SHP77 (cell line): Measurements from ENCODE around the gene NFIL3.
A peak's percentile ranks its signal among the peaks of the same experiment; 100 is the strongest.

Experiments
- DNase-seq, 2 experiments: peaks; one replicate each; lab custom pipeline; 2025; lab: John Stamatoyannopoulos, UW

The NFIL3 gene

DNA sequence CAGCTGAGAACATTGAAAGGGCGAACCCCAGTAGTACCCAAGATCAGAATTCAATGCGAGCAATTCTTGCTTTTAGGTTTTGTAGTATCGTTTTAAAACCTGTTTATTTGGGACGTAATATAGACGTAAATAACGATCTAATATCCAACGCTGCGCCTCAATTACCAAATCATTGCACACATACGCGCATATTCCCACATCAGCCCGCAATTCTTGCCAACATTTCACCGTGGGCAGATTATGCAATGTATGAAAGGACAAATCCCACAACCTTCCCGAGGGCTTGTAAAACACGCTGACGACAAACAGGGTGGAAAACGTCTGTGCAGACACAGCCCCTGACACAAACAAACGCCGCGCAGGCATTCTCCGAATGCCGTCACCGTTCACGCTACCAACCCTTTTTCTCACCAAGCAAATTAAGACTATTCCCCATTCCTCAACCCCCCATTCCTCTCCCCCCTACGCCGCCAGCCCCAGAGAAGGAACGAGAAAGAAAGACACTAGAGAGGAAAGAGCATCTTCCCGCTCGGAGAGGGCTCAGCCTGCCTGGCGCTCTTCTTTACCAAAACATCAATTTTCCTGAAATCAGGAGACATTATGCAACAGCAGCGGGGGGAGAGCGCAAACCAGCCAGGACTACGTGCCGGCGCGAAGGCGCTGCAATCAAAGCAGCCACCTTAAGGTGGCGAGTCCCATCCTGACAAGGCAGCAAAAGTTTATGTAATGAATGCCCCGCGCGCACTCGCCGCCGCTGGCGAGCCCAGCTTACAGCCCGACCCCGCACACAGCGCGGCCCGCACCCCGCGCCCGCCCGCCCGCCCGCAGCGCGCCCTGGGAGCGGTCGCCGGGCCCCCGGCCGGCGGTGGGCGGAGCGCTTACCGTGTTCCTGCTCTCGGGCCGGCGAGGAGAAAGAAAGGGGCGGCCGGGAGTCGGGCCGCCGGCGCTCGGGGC is 597 bp downstream of the NFIL3 start:
- DNase-seq = peak in 1 of 2 experiments; percentile 63

DNA sequence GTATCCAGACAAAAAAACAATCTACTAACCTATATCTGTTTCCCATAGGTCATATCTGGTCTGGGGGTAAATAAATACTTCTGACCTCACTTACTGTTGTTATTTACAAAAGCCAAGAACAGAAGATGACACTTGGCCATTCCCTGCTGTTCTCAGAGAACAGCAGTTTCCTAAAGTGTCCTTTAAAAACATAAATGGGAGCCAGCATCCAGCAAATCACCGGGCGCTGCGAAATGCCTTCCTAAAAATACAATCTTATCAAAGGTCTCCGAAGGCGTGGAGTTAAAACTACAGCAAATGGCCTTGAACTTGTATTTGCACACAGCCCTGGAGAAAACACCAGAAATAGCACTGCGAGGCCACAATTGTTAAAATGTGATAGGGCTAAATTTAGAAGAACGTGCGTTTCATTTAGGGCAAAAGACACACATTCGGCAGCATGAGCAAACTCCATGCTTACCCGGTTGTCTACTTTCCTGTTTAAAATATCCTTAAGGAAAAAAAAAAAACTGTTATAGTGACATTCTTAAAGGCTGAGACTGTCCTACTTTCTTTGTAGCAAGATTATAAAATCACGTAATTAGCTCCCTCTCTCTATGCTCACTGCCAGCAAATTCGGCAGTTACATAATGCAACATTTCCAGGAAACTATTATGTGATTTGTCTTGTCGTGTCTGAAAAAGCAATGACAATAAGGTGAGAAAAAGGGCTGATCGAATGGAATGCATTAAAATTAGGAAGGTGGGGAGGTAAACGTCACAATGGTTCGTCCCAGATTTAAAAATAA is 1.5 kb downstream of the NFIL3 start:
- no peak for DNase-seq

DNA sequence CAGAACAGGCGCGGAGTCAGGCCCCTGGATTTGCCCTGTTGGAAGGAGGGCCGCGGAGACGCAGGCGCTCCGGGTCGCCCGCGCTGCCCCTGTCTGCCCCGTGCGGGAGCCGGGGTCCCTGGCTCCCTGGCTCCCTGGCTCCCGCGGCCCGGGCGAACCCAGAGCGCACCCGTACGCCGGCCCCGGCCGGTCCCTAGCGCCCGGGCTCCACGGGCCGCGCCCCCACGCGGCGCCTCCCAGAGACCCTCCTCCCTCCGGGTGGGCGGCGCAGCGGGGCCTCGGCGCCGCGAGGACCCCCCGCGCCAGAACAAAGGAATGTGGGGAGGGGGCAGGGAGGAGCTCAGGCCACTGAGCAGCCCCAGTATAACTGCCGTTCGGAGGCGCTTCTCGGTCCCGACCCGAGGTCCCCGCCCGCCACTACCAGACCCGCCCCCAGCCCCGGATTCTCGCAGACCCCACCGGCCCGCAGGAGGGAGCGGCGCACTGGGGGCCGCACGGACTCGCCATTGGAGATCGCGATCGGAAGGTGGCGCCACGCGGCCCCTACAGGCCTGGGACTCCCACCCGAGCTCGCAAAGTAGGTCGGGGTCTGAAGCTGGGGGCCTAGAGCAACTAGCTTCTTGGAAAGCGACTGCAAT is 2.4 kb downstream of the NFIL3 start:
- no peak for DNase-seq

DNA sequence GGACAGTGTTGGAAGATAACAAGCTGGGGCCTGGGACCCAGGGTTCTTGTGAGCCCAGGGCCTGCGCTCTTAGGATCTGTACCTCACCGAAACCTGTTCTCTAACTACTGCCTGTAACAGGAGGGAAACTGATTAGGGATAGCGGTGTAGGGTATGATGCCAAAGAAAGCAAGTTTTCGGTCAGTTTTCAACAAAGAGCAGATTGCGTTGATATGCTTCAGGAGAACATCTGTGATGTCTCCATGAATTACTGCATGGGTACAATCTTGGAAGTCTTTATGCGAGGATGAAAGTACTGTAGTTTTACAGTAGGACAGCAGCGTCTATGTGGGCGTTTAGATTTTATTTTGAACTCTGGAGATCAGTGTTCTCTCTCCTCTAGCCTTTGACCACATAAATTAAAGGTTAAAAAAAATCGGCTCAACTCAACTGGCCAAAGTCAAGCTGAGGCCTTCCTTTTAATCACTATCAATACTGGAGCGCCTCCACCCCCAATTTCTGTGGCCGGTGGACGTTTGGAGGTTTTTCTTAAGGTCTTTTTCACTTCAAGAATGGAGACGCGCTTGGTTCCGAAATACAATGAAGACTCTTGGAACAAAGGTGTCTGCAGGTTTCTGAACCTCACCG is 3.0 kb downstream of the NFIL3 start:
- DNase-seq = no peak

DNA sequence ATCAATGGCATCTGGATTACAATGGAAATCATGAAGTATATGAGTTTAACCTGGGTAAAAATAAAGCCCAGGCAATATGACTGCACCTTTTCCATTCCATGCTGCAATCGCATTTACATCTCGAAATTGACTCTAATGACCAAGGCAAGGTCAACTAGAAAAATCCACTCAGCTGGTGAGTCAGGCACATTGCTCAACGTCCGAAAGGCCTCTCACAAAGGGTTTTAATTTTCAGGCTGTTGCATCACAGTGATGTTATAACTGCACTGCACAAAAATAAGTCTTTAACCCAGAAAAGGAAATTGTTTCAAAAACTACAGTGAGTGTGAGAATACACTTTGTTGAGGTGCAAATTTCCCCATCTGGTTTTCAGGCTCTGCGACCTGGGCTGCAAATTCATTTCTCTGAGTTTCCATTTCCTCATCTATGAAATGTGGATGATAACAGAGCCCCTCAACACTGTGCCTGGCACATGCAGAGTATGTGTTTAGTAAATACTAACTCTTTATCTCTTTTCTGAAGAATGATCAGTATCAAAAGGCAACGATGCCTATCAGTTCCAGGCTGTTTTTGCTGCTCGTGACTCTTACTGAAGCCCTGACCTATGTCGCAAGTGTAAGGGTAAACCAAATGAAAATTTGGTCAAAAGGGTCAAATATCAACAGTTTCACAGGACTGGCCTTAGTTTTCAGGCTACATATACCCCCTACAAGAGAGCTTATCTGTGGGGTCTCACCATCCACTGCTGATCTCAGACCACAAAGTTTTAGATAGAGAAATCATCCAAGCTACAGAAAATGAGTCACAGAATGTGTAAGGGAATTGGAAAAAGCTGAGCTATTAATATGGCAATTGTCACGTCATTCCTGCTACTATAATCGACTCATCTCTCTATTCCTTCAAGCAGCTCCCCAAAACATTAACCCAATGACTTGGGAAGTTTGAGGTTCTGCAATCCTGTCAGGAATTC is 4.1 kb downstream of the NFIL3 start:
- DNase-seq = no peak

DNA sequence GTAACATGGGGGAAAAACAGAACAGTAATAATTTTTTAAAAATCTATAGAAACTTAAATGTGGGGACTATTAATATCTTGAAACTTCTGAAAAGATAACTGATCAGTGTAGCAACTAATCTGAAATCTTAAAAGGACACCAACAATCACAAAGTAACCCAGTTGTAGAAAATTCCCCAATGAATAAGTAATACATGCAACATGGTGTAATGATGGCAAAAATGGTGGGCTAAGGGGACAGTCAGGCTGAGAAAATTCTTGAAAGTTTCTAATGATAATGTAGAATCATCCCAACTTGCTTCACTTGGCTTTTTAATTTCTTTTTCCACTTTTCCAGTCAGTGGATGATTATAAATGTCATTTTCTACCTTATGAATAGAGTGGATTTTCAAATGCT is 5.4 kb downstream of the NFIL3 start:
- no peak for DNase-seq

DNA sequence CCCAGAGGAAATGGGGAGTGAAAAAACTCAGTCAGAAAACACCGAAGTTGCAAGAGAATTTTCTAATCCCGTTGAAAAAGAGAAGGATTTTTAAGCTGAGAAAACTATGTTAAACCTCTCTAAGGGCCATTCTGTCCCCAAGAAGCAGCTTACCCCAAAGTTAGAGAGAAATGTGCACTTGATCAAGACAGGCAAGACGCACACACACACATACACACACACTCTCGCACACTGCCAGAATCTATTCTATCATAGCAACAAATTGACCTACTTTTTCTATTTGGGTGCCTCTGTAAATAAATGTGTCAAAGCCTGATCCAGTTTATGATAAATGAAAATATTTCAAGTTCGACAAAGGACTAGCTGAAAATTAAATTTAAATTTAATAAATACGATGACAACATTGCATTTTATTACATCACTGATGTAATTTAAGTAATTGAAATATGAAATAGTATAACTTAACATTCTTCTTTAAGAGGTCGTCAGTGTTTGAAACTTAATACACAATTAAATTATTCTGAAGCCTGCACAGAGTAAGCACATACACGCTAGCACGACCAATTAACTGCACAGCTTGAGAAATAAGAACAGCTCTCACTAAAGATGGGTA is 5.9 kb downstream of the NFIL3 start:
- DNase-seq = no peak

DNA sequence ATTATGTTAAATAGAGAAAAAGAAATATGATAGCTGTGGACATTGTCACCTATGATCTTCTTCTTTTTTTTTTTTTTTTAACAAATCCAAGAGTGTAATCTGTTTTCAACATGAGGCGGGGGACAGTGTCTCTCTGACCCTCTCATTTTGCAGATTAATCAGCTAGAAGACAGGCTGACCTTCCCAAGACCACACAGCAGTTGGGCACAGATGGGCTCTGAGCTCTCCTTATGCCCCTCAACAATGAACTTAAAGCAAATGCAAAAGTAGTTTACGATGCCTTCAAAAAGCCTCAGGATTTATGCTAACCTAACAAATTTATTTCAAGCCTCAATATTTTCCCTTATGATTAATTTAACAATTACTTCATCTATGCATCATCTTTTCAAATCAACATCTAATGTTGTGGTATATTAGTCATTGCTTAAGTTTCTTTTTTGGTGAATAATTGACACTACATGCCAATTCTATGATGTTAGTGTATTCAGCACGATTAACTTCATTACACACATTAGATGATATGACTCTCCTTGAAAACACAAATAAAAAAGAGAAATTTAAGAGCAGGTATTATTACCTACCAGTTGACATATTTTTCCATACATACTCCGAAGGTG is 7.4 kb downstream of the NFIL3 start:
- DNase-seq = no peak

DNA sequence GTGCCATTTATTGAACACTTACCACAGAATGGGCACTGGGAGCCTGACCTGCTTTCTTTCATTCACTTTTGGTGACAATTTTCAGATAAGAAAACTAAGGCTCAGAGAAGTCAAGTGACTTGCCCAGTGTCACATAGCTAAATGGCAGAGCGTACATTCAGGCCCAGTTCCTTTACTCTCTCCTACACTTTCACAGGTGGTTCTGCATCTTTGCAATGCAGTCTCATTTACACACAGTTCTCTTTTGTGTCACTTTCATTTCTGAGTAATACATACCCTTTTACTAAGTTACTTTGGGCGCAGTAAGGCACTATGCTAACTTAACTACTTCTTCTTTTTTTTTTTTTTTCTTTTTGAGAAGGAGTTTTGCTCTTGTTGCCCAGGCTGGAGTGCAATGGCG is 8.3 kb downstream of the NFIL3 start:
- no peak for DNase-seq

DNA sequence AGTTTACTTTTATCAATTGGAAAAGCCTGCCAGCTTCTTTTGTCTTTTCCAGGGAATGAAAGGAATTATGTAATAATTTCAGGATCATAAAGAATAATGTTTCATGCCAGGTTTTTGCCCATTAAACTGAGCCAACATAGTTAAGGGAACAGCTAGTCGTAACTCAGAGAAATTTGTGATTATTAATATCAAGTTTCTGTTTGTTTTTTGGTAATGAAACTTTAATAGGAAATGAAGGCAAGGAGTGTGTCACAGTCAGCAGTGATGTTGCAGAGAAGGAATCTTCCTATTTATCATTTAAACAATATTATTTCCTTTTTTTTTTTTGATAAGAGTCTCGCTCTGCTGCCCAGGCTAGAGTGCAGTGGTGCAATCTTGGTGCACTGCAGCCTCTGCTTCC is 10.7 kb downstream of the NFIL3 start:
- no peak for DNase-seq

DNA sequence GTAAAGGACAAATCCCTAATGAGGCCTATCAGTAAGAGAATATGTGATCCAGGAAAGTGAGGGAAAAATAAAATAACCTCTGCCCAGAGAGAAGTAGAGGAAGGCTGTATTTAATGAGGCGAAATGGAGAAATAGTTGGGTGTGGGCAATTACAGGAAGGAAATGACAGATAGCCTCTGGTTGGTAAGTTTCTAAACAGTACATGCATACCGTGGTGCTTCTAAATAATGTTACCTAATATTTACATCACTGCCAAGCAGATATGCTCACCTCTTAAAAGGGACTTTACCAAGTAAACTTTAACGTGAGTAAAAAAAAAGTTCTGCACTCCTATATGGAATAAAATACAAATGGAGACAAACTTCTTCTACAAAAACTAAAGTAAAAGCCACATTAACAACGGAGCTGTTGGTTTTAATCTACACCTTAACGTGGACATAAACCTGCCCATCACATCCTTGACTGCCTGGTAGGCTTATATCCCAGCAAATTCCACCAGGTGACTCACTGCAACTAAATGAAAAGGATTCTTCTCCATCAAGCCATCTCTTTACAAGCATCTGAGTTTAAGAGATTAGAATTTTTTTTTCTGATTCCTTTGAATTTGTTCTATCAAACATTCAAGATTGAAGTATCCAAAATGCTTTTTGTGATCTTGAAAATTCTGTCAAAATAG is 12.4 kb downstream of the NFIL3 start:
- DNase-seq = no peak

DNA sequence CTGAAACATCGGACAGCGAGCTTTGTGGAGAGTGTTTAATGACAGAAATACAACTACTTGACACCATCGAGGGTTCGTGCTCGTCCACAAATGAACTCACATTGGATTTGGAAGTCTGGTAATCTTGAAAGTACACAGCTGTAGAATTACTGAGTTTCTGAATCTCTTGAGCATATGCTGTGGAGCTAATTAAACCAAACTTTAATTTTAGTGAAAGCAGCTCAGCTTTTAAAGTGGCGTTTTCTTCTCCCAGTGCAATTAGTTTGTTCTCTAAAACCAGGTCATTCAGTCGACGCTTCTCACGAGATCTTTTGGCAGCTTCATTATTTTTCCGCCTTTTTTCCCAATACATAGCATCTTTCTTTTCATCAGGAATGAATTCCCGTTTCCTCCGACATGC is 13.5 kb downstream of the NFIL3 start:
- no peak for DNase-seq

DNA sequence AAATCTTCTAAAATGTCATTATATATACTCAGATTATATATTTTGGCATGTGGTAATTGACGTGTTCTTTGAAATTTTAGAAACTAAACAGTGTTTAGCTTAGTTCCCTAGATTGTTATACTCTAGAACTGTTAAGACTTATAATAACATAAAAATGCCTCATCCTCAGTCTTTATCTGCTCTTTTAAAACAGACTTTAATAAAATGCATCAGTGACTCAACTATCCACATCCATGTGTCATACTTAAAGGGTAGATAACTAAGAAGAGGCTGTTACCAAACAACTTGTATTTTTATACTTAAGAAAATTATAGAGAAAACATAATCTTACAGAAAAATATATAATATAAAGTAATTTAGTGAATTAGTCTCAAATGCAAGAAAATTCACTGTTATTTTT is 15.2 kb downstream of the NFIL3 start:
- no peak for DNase-seq

DNA sequence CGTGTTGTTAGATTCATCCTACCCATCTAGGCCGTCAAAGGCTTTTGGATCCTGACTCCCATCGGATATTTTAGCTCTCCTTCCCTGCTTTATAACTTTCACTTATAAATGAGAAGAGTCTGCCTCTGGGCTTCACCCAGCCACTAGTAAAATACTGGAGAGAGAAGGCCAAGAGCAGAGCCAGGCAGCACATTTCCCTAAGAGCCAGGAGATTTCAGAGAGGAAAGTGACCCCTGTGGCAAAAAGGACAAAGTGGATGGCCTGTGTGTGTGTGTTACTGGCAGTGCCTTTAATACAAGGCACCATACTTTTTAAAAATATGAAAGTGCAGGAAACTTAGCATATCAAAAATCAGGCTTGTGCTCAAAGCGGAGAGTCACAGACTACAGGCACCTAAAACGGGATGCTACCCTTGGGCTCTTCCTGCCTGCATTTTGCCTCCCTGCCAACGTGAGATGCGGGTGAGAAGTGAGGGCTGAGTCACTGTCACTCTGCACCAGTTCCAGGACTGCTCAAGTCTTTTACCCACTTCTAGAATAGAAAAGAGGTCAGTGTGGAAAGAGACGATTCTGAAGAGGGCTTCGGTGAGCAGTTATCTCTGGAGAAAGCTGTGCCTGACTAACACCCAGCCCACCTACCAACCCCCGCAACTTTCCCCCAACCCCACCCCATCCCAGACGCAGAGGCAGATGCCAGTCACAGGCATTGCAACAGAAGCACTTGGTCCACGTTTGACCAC is 15.9 kb downstream of the NFIL3 start:
- DNase-seq = no peak

DNA sequence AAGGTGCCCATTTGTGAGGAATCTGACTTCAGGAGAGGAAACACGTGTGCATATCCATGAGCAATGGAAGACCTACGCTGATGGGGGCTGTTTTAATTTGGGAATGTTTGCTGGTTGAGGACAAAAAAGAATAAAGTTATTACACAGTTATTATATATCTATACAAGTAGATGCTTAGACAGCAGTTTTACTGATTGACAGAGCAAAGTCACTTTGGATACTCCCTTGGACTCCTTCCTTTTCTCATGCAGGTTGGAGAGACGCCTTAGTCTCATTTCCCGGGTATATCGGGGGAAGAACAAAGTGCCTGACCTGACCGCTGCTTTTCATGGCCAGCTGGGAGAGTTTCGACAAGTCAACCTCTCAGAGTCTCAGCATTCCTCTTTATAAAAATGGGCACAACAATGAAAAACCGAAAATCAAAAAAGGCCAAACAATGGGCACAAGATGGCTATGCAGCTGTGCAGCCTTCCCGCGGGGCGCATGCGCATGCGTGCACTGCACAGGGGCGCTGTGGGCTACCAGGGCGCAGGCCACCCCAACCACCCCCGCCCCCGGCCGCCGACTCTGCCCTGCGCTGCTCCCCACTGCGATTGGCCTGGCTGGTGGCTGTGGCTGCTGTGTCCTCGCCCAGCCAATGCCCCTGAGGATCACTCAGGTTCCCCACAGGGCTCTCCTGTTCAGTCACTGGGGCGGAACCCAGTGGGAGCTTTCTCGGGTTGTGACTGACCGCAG is 18.1 kb downstream of the NFIL3 start:
- no peak for DNase-seq

DNA sequence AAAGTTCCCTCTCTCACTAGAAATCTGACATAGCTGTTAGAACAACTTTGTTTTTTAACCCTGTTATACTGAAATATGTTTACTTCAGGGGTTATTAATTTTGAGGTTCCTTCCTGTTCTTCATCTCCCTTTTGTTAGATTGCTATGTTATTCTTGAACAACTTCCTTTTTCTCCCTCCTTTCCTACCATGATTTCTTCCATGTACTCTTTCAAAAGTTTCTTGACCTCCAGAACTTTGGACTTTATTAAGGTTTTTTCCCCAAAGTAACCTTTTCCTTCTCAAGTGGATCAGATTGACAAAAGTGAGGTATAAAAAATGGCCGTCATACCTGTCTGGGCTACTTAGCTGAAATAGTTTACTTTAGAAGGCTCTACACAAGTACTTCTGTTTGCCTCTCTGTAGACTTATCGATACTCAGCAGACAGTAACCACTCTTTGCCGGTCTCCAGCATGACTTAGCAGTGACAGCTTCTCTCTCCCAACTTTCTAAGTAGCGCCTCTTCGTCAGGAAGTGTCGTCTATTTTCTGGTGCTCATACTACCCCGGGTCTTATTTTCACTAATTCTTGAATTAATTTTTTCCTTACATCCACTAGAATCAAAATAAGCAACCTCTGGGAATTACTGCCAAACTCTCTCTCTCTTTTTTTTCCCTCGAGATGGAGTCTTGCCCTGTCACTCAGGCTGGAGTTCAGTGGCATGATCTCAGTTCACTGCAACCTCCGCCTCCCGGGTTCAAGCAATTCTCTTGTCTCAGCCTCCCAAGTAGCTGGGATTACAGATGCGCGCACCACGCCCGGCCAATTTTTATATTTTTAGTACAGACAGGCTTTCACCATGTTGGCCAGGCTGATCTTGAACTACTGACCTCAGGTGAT is 19.7 kb downstream of the NFIL3 start:
- no peak for DNase-seq

DNA sequence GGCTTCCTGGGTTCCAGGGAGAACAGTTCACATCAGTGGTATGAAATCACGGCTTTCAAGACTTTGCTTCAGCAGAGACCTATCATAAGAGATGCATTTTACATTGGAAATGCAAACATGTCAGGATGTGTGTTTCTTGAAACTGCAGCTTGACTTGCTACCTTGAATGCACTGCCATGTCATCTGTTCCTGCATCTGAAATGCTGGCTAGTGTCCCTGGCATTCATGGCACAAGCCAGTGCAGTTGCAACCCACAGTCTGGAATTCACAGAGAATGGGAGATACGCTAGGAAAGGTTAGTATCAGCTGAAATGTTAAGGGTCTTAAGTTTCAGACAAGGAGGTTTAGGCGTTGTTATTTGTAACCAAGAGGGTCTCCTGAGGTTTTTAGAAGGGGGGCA is 24.7 kb downstream of the NFIL3 start:
- no peak for DNase-seq
